Esophagus squamous epithelium (tissue), 5 donors: ENCODE results near the gene CYB5B. TPM values are rescaled to one million over a fixed set of nuclear protein-coding genes. Genes with fewer than 3 reads are reported as not detected.
A peak's percentile ranks its signal among the peaks of the same experiment; 100 is the strongest.

Experiments
- DNase-seq: peaks from one replicate; lab custom pipeline; 2025; lab: John Stamatoyannopoulos, UW
- H3K27ac ChIP-seq, 4 donors: fragments of 200-600 bp; sonication (generic); one replicate each; pipeline ENCODE4 v1.5.1; 2016 to 2019; ENCODE audit warnings: mild to moderate bottlenecking in 1 of 4
- H3K27me3 ChIP-seq, 4 donors: fragments of 200-600 bp; sonication (generic); 1 replicate in 3 of 4; 2 replicates in 1 of 4; pipeline versions ENCODE4 v1.5.1 to v1.6.0; 2017 to 2021; ENCODE audit warnings: antibody characterized with exemption in 1 of 4
- H3K36me3 ChIP-seq, 3 donors: fragments of 200-600 bp; sonication (generic); one replicate each; pipeline ENCODE4 v1.5.1; 2016 to 2019
- H3K4me1 ChIP-seq, 3 donors: fragments of 200-600 bp; sonication (generic); one replicate each; pipeline ENCODE4 v1.5.1; 2017 to 2019
- H3K4me3 ChIP-seq, 4 donors: fragments of 200-600 bp; sonication (generic); 1 replicate in 3 of 4; 2 replicates in 1 of 4; pipeline ENCODE4 v1.5.1; 2016 to 2019; ENCODE audit warnings: mild to moderate bottlenecking in 2 of 4, moderate library complexity in 1 of 4
- H3K9me3 ChIP-seq, 3 donors: fragments of 200-600 bp; sonication (generic); one replicate each; pipeline ENCODE4 v1.5.1; 2016 to 2019
- CTCF ChIP-seq, 6 experiments: fragments of 450-650 bp in 4 of 6; fragments of 200-600 bp in 2 of 6; sonication (generic) in 2 of 6; IDR thresholded peaks; one replicate each; pipeline ENCODE4 v1.5.1; 2016 to 2019; ENCODE audit warnings: antibody characterized with exemption in 6 of 6, mild to moderate bottlenecking in 4 of 6, moderate library complexity in 4 of 6
- POLR2A ChIP-seq, 4 donors: fragments of 450-650 bp; IDR thresholded peaks; one replicate each; pipeline ENCODE4 v1.6.1; 2017; ENCODE audit warnings: antibody characterized with exemption in 4 of 4, mild to moderate bottlenecking in 4 of 4, moderate library complexity in 3 of 4
- WGBS, 2 donors: methylation state at CpG; one replicate each; pipeline ENCODE4 v1.1.5; 2018; 5-methylcytosine and 5-hydroxymethylcytosine counted together
- intact Hi-C: fragments of 100-400 bp; cut with DNase I; formaldehyde crosslinking; loops from one replicate; pipeline ENCODE4 v1.15.0; 2022
- total RNA-seq, 4 donors: library from RNA; depleted of rRNA; stranded (reverse); fragments of >200 nt; gene quantifications; one replicate each; pipeline ENCODE4 v1.1.0, GENCODE V29; 2016
- donor health status: DM: yes; HTN: yes; CAD: no.

CYB5B gene
- total RNA-seq, 4 donors from 2014 or later = 23.7 to 45.7 (median 39.6) TPM

GRCh38 chr16:69443927-69444631, 19.7 kb downstream of the CYB5B start:
- intact Hi-C loops = no loop called here
- H3K27me3 ChIP-seq = no peaks in the 10 kb centered on the region
- H3K36me3 ChIP-seq = peaks cover 0 to 21% (median 3%) of the 10 kb centered on the region in 3 donors
- no peak for TF ChIP-seq POLR2A (IDR thresholded peaks at IDR 0.05)
- TF ChIP-seq CTCF (IDR thresholded peaks at IDR 0.05) = no peak
- peak overlapping the region in 3 of 4 donors; percentile 32 to 52 (median 32) for H3K4me3 ChIP-seq
- peaks cover 14 to 58% (median 32%) of the 10 kb centered on the region in 3 donors for H3K4me1 ChIP-seq
- no peak for DNase-seq
- H3K9me3 ChIP-seq = no peaks in the 10 kb centered on the region
- 7 to 32% methylated on average over 6 to 12 of the region's 12 CpGs for WGBS, 2 donors
- H3K27ac ChIP-seq = peak overlapping the region; percentile 82 to 92 (median 88)

GRCh38 chr16:69444873-69445517, 20.6 kb downstream of the CYB5B start:
- Histone ChIP-seq H3K9me3 (no peaks in the 10 kb centered on the region), H3K4me1 (peaks cover 14 to 63% (median 32%) of the 10 kb centered on the region in 3 donors), H3K36me3 (peaks cover 0 to 19% (median 3%) of the 10 kb centered on the region in 3 donors), H3K27me3 (no peaks in the 10 kb centered on the region), H3K27ac (peak overlapping the region; percentile 82 to 92 (median 88)), H3K4me3 (peak overlapping the region in 3 of 4 donors; percentile 32 to 52 (median 32))
- no peak for TF ChIP-seq CTCF (IDR thresholded peaks at IDR 0.05)
- no peak for TF ChIP-seq POLR2A (IDR thresholded peaks at IDR 0.05)
- intact Hi-C loops = no loop called here
- DNase-seq = no peak
- 14 to 21% methylated on average over 2 of the region's 2 CpGs for WGBS, 2 donors

GRCh38 chr16:69448470-69449193, 24.2 kb downstream of the CYB5B start:
- no peak for DNase-seq
- no peak for TF ChIP-seq POLR2A (IDR thresholded peaks at IDR 0.05)
- no peak for TF ChIP-seq CTCF (IDR thresholded peaks at IDR 0.05)
- intact Hi-C loops = no loop called here
- peaks cover 12 to 55% (median 28%) of the 10 kb centered on the region in 3 donors for H3K4me1 ChIP-seq
- no peaks in the 10 kb centered on the region for H3K9me3 ChIP-seq
- peaks cover 0 to 46% (median 3%) of the 10 kb centered on the region in 3 donors for H3K36me3 ChIP-seq
- H3K27ac ChIP-seq = peak overlapping the region; percentile 43 to 77 (median 64)
- H3K4me3 ChIP-seq = no peak overlapping the region
- H3K27me3 ChIP-seq = no peaks in the 10 kb centered on the region
- 20 to 51% methylated on average over 3 of the region's 3 CpGs for WGBS, 2 donors

GRCh38 chr16:69451166-69451565, 26.7 kb downstream of the CYB5B start:
- H3K36me3 ChIP-seq = peaks cover 0 to 67% (median 3%) of the 10 kb centered on the region in 3 donors
- intact Hi-C loops = no loop called here
- no peaks in the 10 kb centered on the region for H3K9me3 ChIP-seq
- 81 to 88% methylated on average over 4 of the region's 4 CpGs for WGBS, 2 donors
- DNase-seq = no peak
- no peak overlapping the region for H3K27ac ChIP-seq
- no peak overlapping the region for H3K4me3 ChIP-seq
- TF ChIP-seq POLR2A (IDR thresholded peaks at IDR 0.05) (no peak), CTCF (IDR thresholded peaks at IDR 0.05) (no peak)
- no peaks in the 10 kb centered on the region for H3K27me3 ChIP-seq
- peaks cover 0 to 31% (median 10%) of the 10 kb centered on the region in 3 donors for H3K4me1 ChIP-seq
